ENCODE measurements around the gene GALNTL6.

Gene GALNTL6

GRCh38 chr4:172674811-172675210 lies 861.6 kb downstream of the GALNTL6 start:
- no peaks in the 10 kb centered on the region for H3K36me3 ChIP-seq (ENCODE audit: low read length)
- no peak overlapping the region for H3K27ac ChIP-seq (ENCODE audit: low read depth, low read length)
- no peak overlapping the region for H3K4me2 ChIP-seq (ENCODE audit: low read depth, low read length, poor library complexity, severe bottlenecking)
- TF ChIP-seq, protein P1, sequence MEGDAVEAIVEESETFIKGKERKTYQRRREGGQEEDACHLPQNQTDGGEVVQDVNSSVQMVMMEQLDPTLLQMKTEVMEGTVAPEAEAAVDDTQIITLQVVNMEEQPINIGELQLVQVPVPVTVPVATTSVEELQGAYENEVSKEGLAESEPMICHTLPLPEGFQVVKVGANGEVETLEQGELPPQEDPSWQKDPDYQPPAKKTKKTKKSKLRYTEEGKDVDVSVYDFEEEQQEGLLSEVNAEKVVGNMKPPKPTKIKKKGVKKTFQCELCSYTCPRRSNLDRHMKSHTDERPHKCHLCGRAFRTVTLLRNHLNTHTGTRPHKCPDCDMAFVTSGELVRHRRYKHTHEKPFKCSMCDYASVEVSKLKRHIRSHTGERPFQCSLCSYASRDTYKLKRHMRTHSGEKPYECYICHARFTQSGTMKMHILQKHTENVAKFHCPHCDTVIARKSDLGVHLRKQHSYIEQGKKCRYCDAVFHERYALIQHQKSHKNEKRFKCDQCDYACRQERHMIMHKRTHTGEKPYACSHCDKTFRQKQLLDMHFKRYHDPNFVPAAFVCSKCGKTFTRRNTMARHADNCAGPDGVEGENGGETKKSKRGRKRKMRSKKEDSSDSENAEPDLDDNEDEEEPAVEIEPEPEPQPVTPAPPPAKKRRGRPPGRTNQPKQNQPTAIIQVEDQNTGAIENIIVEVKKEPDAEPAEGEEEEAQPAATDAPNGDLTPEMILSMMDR (IDR thresholded peaks at IDR 0.05; ENCODE audit: insufficient read depth, low read length, poor library complexity, severe bottlenecking) = no peak
- no peak for TF ChIP-seq EZH2phosphoT487 (conservative IDR thresholded peaks at IDR 0.05; ENCODE audit: low read length)
- H3F3A ChIP-seq (ENCODE audit: insufficient read depth) = no peaks in the 10 kb centered on the region
- no peaks in the 10 kb centered on the region for H3K27me3 ChIP-seq (ENCODE audit: low read length)
- no peak overlapping the region for H3K9ac ChIP-seq (ENCODE audit: low read length)
- no peak overlapping the region for H3K4me3 ChIP-seq (ENCODE audit: insufficient read depth, low read length, poor library complexity, severe bottlenecking)
- H3K9me2 ChIP-seq (replicated peaks; ENCODE audit: insufficient read depth, low read length) = no peaks in the 10 kb centered on the region
- no peaks in the 10 kb centered on the region for H3K79me2 ChIP-seq (ENCODE audit: insufficient read depth, low read length)
- H2AFZ ChIP-seq (ENCODE audit: low read depth, low read length, severe bottlenecking) = no peak overlapping the region
- no peaks in the 10 kb centered on the region for H3K9me3 ChIP-seq (ENCODE audit: insufficient read depth, low read length)
- no peaks in the 10 kb centered on the region for H4K20me1 ChIP-seq (ENCODE audit: low read depth, low read length)

DNA sequence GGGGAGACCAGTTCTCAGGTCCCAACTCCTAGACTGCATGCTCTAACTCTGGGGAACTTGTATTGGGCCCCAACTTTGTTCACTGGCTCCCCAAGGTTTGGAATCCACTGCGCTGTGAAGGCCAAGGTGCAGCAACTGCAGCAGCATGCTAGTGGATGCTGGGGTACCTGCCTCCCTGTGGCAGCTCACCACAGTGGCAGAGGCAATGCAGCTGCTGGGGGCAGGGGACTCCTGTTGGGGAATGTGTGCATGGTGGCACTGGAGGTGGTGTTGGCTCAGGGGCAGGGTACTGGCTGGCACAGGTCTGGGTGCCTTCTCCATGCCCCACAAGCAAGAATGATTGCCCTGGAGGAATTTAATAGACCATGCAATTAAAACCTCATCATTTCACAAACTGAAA lies 862.0 kb downstream of the GALNTL6 start:
- no peak overlapping the region for H3K27ac ChIP-seq (ENCODE audit: low read depth, low read length)
- H4K20me1 ChIP-seq (ENCODE audit: low read depth, low read length) = no peaks in the 10 kb centered on the region
- H3F3A ChIP-seq (ENCODE audit: insufficient read depth) = no peaks in the 10 kb centered on the region
- H3K36me3 ChIP-seq (ENCODE audit: low read length) = no peaks in the 10 kb centered on the region
- H3K9me3 ChIP-seq (ENCODE audit: insufficient read depth, low read length) = no peaks in the 10 kb centered on the region
- no peak overlapping the region for H3K9ac ChIP-seq (ENCODE audit: low read length)
- H3K9me2 ChIP-seq (replicated peaks; ENCODE audit: insufficient read depth, low read length) = no peaks in the 10 kb centered on the region
- H3K27me3 ChIP-seq (ENCODE audit: low read length) = no peaks in the 10 kb centered on the region
- TF ChIP-seq EZH2phosphoT487 (conservative IDR thresholded peaks at IDR 0.05; ENCODE audit: low read length) = no peak
- TF ChIP-seq, protein P1 (IDR thresholded peaks at IDR 0.05; ENCODE audit: insufficient read depth, low read length, poor library complexity, severe bottlenecking) = no peak
- H2AFZ ChIP-seq (ENCODE audit: low read depth, low read length, severe bottlenecking) = no peak overlapping the region
- no peaks in the 10 kb centered on the region for H3K79me2 ChIP-seq (ENCODE audit: insufficient read depth, low read length)
- H3K4me3 ChIP-seq (ENCODE audit: insufficient read depth, low read length, poor library complexity, severe bottlenecking) = no peak overlapping the region
- H3K4me2 ChIP-seq (ENCODE audit: low read depth, low read length, poor library complexity, severe bottlenecking) = no peak overlapping the region

DNA sequence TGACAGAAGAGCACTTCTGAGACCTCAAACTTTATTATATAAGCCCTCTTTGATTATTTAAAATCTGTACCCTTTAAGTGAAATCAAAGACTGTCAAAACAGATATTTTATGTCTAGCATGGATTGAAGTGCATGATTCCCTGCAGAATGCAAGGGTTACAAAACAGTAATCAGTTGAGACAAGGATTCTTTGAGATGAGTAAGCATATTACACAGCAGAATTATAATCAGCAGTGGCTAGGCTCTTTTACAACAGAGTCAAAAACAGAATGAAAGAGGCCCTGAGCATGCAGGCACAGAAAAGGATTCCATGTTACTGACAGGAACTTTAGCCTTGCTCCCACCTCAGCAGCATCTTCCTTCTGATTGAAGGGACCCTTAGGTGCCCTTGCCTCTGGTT lies 867.5 kb downstream of the GALNTL6 start:
- H3K27me3 ChIP-seq (ENCODE audit: low read length) = no peaks in the 10 kb centered on the region
- H3F3A ChIP-seq (ENCODE audit: insufficient read depth) = no peaks in the 10 kb centered on the region
- no peaks in the 10 kb centered on the region for H3K36me3 ChIP-seq (ENCODE audit: low read length)
- no peak overlapping the region for H3K4me2 ChIP-seq (ENCODE audit: low read depth, low read length, poor library complexity, severe bottlenecking)
- H3K4me3 ChIP-seq (ENCODE audit: insufficient read depth, low read length, poor library complexity, severe bottlenecking) = no peak overlapping the region
- H3K9ac ChIP-seq (ENCODE audit: low read length) = no peak overlapping the region
- H3K27ac ChIP-seq (ENCODE audit: low read depth, low read length) = no peak overlapping the region
- TF ChIP-seq, protein P1 (IDR thresholded peaks at IDR 0.05; ENCODE audit: insufficient read depth, low read length, poor library complexity, severe bottlenecking) = no peak
- TF ChIP-seq EZH2phosphoT487 (conservative IDR thresholded peaks at IDR 0.05; ENCODE audit: low read length) = no peak
- no peaks in the 10 kb centered on the region for H3K9me2 ChIP-seq (replicated peaks; ENCODE audit: insufficient read depth, low read length)
- no peak overlapping the region for H2AFZ ChIP-seq (ENCODE audit: low read depth, low read length, severe bottlenecking)
- H3K9me3 ChIP-seq (ENCODE audit: insufficient read depth, low read length) = no peaks in the 10 kb centered on the region
- no peaks in the 10 kb centered on the region for H3K79me2 ChIP-seq (ENCODE audit: insufficient read depth, low read length)
- H4K20me1 ChIP-seq (ENCODE audit: low read depth, low read length) = no peaks in the 10 kb centered on the region
